Dendritic cell treated with granulocyte-macrophage colony-stimulating factor and Interleukin-4, amounts not matched to agents 40 ng/mL and 50 ng/mL, for 4 days (primary cell): ENCODE data around the gene GPHA2.

Experiments used
- H3K27ac Mint-ChIP-seq: one replicate; pipeline ENCODE4 v1.8.0; 2022; ENCODE audit warnings: mild to moderate bottlenecking, mixed read lengths
- H3K27me3 Mint-ChIP-seq: one replicate; pipeline ENCODE4 v1.8.0; 2022; ENCODE audit warnings: mild to moderate bottlenecking, mixed read lengths
- H3K36me3 Mint-ChIP-seq: one replicate; pipeline ENCODE4 v1.8.0; 2022; ENCODE audit warnings: low read depth, mixed read lengths
- H3K4me1 Mint-ChIP-seq: one replicate; pipeline ENCODE4 v1.8.0; 2022; ENCODE audit warnings: low read depth, mixed read lengths
- H3K4me3 Mint-ChIP-seq: one replicate; pipeline ENCODE4 v1.8.0; 2022; ENCODE audit warnings: mild to moderate bottlenecking, moderate library complexity, mixed read lengths
- H3K9me3 Mint-ChIP-seq: one replicate; pipeline ENCODE4 v1.8.0; 2022; ENCODE audit warnings: mixed read lengths
- intact Hi-C: fragments of 100-400 bp; cut with micrococcal nuclease; formaldehyde crosslinking; loops from one replicate; pipeline ENCODE4 v1.15.0; 2022

Gene GPHA2

DNA sequence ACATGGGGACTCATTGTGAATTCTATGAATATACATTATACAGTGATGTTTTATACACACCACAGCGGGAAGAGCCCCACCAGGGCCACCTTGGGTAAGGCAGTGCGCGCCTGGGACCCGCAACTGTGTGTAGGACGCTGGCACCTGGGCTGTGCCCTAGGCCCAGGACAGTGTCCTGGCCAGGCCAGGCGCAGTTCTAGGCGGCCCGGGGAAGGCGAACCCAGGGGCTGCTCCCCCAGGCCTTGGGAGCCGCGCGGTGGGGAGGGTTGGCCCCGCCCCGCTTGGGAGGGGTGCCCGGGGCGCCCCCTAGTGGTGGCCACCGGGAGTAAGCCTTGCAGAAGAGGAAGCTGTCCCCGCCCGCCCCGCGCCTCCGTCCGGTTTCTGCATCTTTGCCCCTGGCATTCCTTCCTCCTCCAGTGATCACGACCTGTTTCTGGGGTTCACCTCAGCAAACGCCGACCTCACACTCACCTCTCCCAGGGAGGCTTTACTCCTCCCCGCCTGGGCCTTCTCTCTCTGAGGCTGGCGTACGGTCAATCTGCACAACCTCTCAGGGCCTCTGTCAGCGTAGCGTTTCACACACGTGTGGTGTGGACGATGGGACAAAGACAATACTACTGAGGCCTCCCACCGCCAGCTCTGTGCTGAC lies 47.8 kb downstream of the GPHA2 start:
- Mint-ChIP-seq H3K4me1 (peaks cover 52% of the 10 kb centered on the region), H3K4me3 (peak overlapping the region; percentile 60), H3K9me3 (no peaks in the 10 kb centered on the region), H3K36me3 (no peaks in the 10 kb centered on the region), H3K27ac (peak overlapping the region; percentile 23), H3K27me3 (peaks cover 59% of the 10 kb centered on the region)
- intact Hi-C loops: no loop called here

- Mint-ChIP-seq H3K4me1 (peaks cover 52% of the 10 kb centered on the region), H3K4me3 (no peak overlapping the region), H3K36me3 (no peaks in the 10 kb centered on the region), H3K27me3 (peaks cover 63% of the 10 kb centered on the region), H3K27ac (no peak overlapping the region), H3K9me3 (no peaks in the 10 kb centered on the region)
- intact Hi-C loops: no loop called here
These were observed 48.4 kb downstream of the GPHA2 start for GRCh38 chr11:64887234-64887756.

DNA sequence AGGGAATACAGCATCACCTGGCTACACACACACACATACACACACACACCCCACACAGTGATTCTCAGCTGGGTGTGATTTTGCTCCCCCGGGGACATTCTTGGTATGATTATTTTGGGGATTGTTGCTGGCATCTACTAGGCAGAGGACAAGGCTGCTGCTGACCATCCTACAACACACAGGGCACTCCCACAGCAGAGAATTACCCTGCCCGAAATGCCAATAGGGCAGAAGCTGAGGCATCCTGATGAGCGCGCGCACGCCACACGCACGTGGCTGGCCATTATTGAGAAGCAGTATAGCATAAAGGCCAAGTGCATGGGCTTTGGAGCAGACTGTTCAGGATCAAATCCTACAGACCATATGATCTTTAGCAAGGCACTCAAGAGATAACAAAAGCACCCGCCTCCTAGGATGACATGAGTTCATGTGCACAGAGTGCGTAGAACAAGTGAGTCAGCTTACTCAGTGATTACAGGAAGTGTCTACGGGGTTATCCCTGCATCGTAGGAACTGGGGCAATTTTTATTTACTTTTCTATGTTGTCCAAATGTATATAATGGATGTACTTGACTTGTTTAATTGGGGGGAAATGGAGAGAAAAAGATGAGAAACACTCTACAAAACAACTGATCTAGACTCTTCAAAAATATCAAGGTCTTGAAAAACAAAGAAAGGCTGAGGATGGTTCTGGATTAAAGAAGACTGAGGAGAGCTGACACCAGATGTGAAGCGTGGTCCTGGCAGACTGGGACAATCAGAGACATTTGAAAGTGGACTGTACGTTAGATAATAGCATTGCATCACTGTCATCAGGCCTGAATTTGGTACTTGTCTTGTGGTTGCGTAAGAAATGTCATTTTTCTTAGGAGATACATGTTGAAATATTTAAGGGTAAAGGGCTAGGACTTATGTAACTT lies 50.1 kb downstream of the GPHA2 start:
- peaks cover 63% of the 10 kb centered on the region for H3K4me1 Mint-ChIP-seq
- H3K27ac Mint-ChIP-seq: peak overlapping the region; percentile 53
- H3K9me3 Mint-ChIP-seq: no peaks in the 10 kb centered on the region
- no peak overlapping the region for H3K4me3 Mint-ChIP-seq
- H3K36me3 Mint-ChIP-seq: no peaks in the 10 kb centered on the region
- H3K27me3 Mint-ChIP-seq: peaks cover 59% of the 10 kb centered on the region
- intact Hi-C loops: no loop called here
